LNCaP clone FGC (cell line): ENCODE measurements around the gene MAP2K6.

Experiments used
- DNase-seq: peaks from one replicate; pipeline ENCODE4 v3.0.0-alpha.2; 2011; ENCODE audit warnings: low read depth
- H3K4me3 ChIP-seq: 2 replicates; pipeline ENCODE4 v1.5.1; 2011; ENCODE audit warnings: mild to moderate bottlenecking, low read depth, low read length, control low read depth
- CTCF ChIP-seq: IDR thresholded peaks from 2 replicates; pipeline ENCODE4 v1.5.1; 2012; ENCODE audit warnings: mild to moderate bottlenecking; ENCODE audit not compliant: control insufficient read depth, insufficient read depth; ENCODE audit errors: extremely low read depth

Gene MAP2K6

DNA sequence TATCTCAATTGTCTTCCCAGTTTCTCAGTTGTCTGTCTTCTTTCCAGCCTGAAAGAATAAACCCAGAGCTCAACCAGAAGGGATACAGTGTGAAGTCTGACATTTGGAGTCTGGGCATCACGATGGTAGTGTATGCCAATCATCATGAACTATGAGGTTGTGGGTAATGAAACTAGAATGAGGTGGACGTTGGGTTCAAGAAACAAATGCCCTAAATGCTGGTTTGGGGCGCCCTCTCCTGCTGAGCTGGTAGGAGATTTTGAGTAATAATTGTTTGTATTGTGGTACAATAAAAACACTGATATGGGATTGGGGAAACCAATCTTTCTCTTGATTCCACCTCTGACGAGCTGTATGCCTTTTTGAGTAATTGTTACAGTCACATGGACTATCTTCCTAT, 110.4 kb downstream of the MAP2K6 start:
- no peak for DNase-seq
- TF ChIP-seq CTCF, result peak; percentile 38
- no peak overlapping the region for H3K4me3 ChIP-seq

GRCh38 chr17:69525920-69526841, 111.7 kb downstream of the MAP2K6 start:
- peak; percentile 46 for DNase-seq
- H3K4me3 ChIP-seq, result no peak overlapping the region

GRCh38 chr17:69528035-69528434, 113.5 kb downstream of the MAP2K6 start:
- no peak overlapping the region for H3K4me3 ChIP-seq
- DNase-seq, result no peak
- no peak for TF ChIP-seq CTCF

More at GRCh38 chr17:69525920-69526841, 111.7 kb downstream of the MAP2K6 start:
- peak; percentile 85 for TF ChIP-seq CTCF

DNA sequence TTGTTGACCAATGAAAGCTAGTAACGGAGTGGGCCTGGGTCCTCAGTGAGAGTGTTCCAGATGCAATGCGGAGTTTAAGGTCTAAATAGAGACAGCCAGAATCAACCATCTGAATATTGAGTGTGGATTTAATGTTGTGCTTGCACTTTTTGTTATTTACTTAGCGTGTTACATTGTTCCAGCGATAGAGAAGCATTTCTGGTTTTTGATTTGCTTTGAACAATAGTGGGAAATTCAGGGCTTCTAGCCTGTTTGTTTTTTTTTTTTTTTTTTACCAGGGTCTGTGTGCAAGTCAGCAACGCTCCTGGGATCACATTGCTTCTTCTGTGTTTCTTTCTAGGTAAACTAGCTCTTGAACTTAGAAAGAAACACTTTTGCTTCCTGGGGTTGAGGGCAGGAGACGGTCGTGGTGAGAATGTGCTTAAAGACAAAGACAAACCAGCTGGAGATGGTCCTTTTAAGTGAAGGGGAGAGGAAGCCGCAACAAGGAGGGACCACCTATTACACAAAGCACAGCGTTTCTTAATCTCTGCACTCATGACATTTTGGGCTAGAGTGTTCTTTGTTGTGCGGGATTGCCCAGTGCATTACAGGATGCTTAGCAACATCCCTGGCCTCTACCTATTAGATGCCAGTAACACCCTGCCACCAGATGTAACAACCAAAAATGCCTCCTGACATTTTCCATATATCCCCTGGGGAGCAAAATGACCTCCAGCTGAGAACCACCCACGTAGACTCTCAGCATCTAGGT, 119.2 kb downstream of the MAP2K6 start:
- no peak for TF ChIP-seq CTCF
- DNase-seq, result no peak
- H3K4me3 ChIP-seq, result no peak overlapping the region

GRCh38 chr17:69534235-69534621, 119.7 kb downstream of the MAP2K6 start:
- DNase-seq, result no peak
- H3K4me3 ChIP-seq, result no peak overlapping the region
- no peak for TF ChIP-seq CTCF

DNA sequence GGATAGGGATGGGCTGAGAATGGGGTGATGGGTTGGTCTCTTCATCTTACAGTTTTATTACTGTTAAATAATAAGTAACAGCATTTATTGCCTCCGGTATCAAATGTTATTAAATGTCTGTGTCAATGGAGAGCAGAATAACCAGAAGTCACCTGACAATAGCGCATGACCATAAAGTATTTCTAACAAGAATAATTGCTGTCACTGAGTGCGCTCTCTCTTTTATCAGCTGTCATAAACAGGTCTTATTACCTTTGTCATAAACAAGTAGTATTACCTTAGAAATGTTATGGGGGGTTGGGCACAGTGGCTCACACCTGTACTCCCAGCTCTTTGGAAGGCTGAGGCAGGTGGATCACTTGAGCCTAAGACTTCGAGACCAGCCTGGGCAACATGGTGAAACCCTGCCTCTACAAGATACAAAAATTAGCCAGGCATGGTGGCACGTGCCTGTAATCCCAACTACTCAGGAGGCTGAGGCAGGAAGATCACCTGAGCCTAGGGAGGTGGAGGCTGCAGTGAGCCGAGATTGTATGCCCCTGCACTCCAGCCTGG, 120.6 kb downstream of the MAP2K6 start:
- TF ChIP-seq CTCF, result no peak
- H3K4me3 ChIP-seq, result no peak overlapping the region
- DNase-seq, result no peak
